GM19025 (cell line): Measurements from ENCODE around the gene DDIT3.

ENCODE experiments used
- ATAC-seq: cut with Tn5 transposase; IDR thresholded peaks from one replicate; pipeline ENCODE4 v1.9.1; 2021; ENCODE audit warnings: mild to moderate bottlenecking, low read depth, moderate library complexity; ENCODE audit not compliant: unreplicated experiment

Gene DDIT3

DNA sequence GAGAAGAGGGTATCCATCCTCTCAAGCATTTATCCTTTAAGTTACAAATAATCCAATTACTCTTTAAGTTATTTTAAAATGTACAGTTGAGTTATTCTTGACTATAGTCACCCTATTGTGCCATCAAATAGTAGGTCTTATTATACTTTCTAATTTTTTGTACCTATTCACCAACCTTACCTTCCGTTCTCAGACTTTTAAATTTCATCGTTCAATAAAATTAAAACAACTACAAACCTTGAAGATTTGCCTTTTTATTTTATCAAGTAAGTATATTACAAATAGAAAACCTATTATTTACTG lies 27.6 kb upstream of the DDIT3 start:
- ATAC-seq: no peak

DNA sequence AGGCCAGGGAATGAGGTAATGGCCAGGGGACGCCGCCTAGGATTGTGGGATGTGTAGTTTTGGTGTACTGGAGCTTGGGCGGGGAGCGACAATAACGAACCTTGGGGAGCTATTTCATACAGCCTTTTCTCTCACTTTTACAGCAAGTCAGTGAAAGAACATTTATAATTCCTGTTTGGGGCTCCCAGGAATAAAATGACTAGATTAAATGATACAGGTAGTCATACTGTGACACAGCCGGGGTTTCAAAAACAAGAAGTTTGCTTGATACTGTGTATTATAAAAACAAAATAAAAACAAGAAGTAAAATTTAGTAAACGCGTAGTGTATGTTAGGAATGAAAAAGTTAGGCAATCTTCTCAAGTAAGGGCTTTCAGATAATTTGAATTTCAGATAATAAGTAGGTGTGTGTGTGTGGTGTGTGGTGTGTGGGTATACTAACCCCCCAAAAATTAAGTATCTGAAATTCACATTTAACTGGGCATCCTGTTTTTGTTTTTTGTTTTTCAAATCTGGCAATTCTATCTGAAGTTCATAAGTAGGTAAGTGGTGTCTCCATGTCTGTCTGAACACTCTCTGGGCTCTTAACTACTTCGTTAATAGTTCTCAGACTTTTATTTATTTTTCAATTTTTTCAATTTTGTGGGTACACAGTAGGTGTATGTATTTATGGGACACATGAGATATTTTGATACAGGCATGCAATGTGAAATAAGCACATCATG lies 27.1 kb upstream of the DDIT3 start:
- no peak for ATAC-seq

DNA sequence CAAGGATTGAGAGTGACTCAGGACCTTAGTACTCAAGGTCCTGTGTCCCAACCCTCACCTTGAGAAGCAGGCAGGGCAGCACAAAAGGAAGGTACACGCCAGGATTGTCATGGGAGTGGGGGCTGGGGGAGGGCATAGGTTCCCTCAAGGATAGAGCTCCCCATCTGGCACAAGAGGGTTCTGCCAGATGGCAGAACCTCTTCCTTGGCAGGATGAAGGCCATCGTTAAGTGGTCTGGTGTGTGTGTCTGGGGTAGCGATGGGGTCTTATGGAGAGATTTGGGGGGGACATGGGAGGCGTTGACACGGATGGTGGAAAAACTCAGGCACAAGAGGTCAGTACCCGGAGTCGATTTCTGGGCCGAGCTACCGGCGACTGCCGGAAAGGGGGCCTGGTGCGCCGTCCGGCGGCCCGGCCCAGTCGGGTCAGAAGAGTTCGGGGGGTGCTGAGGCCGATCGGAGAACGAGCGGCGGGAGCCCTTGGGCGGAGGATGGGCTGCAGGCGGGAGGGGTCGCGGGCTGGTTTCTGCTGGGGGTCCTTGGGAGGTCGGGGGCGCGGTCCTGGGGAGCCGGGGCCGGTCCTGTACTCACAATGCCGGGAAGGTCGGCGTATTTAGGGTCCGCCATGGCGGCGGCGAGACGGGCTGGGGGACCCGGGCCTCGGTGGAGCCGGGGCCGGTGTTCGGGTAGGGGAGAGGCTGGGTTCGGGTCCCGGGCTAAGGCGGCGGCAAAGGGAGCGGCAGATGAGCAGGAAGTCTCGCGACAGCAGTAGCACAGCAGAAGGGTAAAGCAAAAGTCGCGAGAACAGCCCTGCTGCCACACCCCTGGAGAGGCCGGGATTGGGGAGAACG lies 26.3 kb upstream of the DDIT3 start, which contains the start of gene DCTN2:
Gene DCTN2 (minus strand): TSS at position 755 of the 850 bp plus-strand sequence. CDS start 129 bp downstream, at position 626.
- peak; percentile 98 for ATAC-seq

DNA sequence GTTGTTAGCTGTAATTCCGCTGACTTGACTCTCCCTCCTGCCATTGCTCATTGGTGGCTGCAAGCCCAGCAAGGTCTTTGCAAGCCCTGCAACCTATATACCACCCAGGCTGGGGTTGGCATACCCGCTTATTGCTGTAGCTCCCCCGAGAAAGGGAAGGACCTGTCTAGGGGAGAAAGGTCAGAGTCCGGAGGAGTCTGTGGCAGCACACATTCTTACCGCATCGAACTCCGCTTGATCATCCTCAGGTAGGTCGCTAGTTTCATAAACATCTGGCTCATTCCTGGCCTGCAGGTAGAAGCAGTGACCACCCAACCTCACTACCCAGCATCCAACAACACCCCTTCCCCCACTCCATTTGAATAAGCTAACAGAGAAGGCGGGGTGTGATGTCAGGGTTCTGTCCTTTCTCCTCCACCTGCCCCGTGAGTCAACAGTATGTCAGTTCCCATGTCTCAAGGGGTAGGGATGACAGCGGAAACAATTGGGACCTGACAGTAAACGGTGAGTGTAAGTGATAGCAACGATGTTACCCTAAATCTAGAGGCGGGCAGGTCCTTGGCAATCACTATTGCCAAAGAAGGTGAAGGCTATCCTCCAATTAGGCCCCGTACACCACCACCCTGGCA lies 25.6 kb upstream of the DDIT3 start:
- ATAC-seq: no peak

DNA sequence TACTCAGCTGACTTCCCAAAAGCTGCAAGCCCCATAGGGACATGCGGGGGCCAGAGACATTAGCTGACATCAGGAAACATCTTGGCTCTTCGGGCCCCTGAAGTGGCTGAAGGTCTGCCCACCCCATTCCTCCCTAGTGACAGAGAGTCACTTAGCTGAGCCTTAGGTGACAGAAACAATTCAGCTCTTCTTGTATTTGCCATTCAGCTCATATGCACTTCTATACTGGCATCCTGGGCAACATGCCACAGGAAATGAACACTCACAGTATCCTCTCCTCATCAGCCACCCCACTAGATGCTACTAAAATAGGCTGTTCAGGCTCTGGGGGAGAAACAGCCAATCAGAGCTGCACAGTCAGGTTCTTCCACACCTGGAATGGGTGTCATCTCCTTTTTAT lies 23.3 kb upstream of the DDIT3 start:
- ATAC-seq: no peak

DNA sequence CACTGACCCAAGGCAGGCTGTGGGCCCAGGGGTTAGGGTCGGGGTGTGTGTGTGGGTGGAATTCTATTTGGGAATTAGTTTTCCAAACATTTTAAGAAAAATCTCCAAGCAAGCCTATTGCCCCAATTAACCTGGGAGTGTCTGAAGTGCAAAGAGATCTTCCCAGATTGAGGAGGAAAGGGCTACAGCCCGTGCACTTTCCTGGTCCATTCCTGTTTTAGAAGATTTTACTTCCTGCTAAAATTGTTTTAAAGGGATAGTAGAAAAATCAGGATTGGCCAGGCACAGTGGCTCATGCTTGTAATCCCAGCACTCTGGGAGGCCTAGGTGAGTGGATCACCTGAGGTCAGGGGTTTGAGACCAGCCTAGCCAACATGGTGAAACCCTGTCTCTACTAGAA lies 21.4 kb upstream of the DDIT3 start:
- no peak for ATAC-seq

DNA sequence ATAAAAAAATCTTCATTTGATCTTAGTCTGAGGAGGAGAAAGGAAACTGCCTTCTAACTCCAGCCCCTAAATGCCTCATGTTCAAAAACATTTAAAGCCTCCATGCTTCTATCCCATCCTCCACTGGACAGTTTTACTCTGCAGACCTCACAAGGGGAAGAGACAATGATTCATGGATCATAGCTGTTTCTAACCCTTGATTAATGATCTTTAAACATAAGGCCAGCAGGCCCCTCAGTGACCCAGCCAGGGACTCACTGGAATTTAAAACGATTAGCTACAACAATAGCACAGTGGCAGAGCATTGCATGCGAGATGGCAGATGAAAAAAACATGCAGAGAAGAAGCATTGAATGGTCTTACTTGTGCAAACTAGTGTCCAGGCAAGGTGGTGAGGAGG lies 20.7 kb upstream of the DDIT3 start:
- ATAC-seq: no peak

DNA sequence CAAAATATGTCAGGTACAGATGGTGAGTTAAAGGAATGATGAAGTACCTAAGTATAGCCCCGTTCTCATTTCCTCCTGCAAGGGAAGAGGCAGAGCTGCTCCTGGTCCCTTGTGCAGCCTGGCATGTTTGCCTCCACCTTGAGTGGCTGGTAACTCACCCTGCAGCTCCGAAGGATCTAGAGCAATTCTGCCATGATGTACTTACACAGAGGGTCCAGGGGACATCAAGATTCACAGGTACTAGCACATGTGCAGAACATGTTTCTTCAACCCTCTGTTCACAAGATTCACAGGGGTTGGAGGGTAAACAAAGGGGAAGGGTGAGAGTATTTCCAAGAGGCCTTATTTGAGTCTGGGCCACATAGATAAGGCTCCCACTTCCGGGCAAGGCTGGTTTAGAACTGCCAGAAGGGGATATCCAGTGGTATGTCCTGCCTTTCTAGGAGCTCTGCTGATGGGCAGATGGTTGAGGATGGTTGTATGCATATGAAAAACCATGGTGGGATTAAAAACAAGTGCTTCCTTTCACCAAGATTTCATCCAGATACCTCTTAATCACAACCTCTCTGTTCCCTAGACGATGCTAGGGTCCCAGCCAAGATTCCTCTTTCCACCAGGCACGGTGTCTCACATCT lies 18.9 kb upstream of the DDIT3 start:
- no peak for ATAC-seq

DNA sequence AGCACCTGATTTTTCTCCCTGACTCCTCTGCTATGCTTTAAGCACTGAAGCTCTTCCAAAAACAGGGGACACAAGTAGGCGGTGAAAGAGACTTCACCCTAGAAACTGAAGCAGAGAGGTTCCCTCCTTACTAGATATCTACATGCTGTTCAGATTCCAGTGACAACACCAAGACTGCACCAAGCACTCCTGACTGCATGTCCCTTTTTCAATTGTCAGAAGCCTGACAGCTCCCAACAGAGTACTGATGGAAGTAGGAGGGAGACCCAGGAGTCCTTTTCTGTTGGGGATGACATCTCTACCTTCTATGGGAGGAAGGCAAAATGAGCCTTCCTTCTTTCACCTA lies 16.3 kb upstream of the DDIT3 start:
- no peak for ATAC-seq

DNA sequence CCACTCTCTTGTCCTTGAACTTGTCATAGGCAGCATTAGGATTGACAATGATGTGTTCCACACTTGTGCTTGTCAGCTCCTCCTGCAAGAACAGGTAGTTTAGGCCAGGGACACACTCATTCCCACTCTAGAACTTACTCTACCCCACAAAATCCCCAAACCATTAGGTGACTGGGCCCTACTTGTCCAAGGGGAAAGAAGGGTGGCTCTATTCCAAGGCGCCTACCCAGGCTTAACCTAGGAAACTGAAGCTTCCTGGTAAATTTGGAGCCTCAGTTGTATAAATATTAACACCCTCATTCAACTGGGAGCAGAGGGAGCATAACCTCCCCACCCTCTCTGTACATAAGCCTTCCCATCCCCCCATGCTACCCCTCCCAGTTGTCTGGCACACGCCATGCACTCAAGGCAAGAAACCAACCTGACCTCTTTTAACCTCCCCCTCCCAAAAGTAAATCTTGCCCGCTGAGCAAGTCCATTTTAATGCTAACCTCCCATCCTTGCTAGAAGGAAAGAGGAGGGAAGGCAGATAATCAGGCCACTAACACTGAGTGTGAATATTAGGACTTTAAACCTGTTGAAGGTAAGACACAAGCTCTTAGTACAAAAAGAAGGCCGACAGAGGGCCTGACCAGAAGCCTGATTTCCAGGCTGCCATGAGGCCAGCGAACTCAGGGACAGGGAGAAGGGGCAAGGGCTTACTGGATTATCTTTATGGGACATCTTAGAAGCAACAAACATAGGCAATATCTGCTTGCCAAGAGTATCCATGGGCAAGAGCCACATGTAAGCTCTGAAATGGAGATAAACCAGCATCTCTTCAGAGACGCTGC lies 15.7 kb upstream of the DDIT3 start:
- no peak for ATAC-seq

DNA sequence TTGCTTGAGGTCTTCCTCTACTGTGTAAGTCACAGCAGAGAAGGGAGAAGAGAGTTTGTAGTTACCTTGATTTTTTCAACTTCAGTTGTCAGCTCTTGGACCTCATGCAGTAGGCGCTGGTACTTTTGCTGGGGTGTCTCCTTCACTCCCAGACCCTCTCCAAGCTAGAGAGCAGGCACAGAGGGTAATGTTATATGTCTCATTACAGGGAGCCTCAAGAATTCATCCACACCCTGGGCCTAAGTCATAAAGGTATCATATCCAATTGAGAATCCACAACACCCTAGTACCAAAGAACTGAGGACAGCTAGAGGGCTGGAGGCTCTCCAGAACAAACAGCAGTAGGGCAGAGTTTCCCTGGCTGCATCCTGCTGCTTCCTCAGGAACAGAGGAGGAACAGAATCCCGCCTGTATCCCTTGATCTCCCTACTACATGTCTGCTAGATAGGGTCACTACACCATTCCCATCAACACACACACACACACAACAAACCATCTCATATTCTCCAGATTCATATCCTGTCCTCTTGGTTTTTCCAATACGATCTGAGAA lies 14.8 kb upstream of the DDIT3 start:
- ATAC-seq: no peak

DNA sequence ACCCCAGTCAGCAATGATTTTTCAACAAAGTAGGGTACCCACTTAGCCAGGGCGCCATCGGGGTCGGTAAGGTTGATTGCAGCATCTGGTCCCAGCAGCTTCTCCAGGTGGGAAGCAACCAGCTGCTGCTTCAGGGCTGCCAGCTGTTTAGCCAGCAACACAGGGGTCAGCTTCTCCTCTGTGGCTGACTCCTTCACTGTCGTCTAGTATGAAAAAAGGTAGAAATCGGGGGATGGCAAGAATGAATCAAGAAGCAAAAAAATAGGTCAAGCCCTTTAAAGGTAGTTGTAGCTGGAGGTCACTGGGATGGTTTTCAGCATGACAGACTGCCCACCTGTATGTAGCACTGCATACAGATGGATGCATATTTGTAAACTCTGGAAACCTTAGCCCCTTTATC lies 13.9 kb upstream of the DDIT3 start:
- no peak for ATAC-seq

DNA sequence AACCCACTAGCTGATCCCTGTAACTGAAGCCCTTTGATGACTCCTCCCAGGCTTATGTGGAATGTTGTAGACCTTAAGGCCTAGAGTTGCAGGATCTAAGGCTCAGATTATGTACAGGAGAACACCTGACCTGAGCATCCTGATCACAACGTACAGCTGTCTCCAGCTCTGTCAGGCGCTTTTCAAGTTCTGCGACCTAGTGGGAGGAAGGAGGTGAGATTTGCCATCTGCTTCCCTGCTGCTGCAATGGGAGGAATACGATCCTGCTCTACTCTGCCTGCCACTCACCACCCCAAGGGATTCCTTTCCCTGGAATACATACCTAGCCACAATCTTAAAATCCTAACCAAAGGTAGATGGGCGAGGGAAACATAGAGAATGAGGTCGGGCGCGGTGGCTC lies 12.8 kb upstream of the DDIT3 start:
- no peak for ATAC-seq

DNA sequence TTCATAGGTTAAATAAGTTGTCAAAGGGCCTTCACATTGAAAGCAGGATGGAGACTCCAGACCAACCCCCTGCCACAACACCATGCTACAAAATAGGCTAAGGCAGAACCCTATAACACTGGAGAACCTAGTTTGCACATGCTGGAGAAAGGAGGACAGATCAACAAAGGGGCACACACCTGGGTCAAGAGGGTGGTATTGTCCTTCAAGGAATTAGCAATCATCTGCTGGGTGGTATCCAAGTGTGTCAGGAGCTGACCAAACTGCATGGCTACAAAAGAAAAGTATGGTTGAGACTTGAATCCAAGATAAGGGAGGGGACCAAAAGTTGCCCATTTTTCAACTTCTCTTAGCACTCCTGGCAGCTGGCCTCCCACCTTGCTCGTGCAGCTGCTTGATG lies 11.5 kb upstream of the DDIT3 start:
- ATAC-seq: no peak

DNA sequence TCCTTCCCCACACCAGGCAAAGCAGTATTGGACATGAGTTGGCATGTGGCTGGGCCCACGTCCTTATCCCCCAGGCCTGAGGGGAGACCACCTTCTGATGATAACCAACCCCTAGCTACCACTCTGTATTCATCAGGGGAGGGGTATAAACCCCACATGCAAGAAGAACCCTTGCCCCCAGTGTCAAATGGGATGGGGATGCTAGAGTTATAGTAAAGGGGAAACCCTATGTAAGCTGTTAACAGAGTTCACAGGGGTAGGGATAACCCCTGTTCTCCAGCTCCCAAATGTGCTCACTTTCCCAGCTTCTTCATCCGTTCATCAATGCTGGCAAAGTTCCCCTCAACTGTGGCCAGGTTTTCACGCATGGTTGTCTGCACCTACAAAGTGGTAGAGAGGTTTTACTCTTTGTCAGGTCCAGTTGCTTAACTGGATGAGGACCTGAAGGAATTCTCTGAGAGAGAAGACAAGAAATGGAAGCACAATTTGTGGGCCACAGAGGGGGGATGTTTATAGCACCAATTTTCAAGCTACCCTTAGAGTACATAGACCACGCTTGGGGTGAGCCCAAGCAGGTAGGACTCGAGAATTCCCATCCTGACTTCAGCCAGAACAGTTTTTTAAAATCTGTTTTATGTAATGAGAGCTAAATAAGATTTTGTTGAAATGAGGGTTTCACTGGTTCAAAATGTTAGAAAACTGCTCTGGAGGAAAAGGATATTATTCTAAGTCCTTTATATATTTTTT lies 10.3 kb upstream of the DDIT3 start:
- ATAC-seq: no peak

DNA sequence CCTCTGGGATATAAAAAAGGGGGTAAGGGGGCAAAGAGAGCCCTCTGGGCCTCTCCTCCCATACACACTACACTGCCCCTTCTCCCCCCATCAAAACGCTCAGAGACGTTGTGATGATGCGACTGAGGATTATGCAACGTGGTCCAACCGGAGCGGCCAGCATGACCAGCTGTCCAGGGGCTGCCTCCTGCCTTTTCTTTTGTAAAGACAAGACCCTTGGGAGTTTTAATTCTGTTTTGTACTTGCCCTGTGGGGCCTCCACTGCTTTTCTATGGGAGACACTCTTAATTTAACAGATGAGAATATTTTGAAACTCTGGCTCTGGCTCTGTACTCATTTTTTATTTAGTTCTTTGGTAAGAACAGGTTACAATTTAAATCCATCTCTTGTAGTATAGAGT lies 9.5 kb upstream of the DDIT3 start:
- no peak for ATAC-seq

DNA sequence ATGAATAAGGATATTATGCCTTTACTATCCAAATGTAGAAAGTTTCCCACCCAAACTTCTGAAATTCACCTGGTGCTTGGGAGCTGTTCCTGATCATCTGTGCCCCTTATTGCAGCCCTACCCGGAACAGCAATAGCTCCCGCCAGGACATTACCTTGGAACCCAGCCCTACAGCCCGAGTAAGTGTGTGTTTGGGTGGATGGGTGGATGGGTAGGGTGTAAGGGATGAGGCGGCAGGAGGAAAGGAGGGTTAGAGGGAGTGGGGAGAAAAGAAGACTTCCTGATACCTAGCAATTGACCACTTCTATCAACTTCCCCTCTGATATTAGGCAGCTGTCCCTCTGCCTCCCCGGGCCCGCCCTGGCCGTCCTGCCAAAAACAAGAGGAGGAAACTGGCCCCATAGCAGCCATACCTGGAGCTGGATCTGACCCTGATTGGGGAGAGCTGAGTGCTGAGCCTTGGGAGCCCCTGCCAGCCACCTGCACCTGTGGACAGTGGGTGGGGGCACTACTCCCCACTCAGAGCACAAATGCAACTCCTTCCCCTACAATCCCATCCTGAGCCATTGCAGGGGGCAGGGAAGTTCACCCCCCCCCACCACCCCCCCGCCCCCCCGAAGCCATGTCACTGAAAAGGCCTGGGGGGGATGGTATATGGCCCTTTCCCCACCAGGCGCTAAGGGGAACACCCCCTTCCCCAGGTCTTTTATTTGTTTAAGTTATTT lies 8.7 kb upstream of the DDIT3 start:
- ATAC-seq: no peak

DNA sequence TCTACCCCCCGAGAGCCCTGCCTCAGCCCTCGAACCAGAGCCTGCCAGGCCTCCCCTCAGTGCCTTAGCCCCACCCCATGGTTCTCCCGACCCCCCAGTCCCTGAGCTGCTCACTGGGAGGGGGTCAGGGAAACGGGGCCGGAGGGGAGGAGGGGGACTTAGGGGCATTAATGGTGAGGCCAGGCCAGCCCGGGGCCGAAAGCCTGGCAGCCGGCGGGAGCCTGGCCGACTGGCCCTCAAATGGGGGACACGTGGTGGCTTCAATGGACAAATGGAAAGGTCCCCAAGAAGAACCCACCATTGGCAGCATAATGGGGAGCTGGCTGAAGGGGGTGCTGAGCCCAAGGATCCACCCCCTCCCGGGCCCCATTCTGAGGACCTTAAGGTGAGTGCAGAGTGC lies 7.9 kb upstream of the DDIT3 start:
- ATAC-seq: no peak

DNA sequence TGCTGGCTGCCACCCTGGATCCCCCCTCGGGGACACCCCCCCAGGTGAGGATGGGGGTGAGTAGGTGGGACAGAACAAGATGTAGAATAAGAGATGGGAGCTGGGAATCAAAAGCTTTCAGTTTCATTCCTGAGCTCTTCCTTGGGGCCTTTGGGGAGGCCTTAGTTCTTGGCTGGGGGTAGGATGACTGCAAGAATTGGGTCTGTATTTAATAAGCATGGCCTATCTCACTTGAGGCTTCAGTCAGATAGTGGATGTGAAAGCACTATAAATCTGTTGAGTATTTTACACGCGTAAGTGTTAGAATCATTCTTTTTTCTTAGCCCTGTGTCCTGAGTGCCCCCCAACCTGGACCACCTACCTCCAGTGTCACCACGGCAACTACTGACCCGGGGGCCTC lies 6.9 kb upstream of the DDIT3 start:
- ATAC-seq: no peak
